ENCODE measurements around the gene AMPD3.

GRCh38 chr11:10407749-10408685, 47.0 kb upstream of the AMPD3 start:
- no peak for TF ChIP-seq EZH2 (IDR thresholded peaks at IDR 0.05)
- no peak for TF ChIP-seq POLR2AphosphoS5 (IDR thresholded peaks at IDR 0.05; ENCODE audit: borderline replicate concordance, low read depth, low read length)
- TF ChIP-seq FOXP2 (optimal IDR thresholded peaks at IDR 0.05; ENCODE audit: control extremely low read depth, extremely low read length, insufficient read depth): no peak
